ENCODE data around the gene COPS7A. TPM values are rescaled to one million over a fixed set of nuclear protein-coding genes. Genes with fewer than 3 reads are reported as not detected.

COPS7A gene
- total RNA-seq, 1 donor from 2014 or later: 36.2 TPM

- Mint-ChIP-seq H3K9me3 (no peaks in the 10 kb centered on the region), H3K36me3 (ENCODE audit: low read depth) (peaks cover 34% of the 10 kb centered on the region), H3K4me3 (peak overlapping the region; percentile 62), H3K27ac (peak overlapping the region; percentile 79), H3K27me3 (ENCODE audit: insufficient read depth) (peaks cover 2% of the 10 kb centered on the region), H3K4me1 (ENCODE audit: low read depth) (peaks cover 75% of the 10 kb centered on the region)
- no peak for DNase-seq (ENCODE audit: low spot score)
- intact Hi-C loops (cut with micrococcal nuclease): loop anchor here (5.0 kb wide), 4 partner anchors 57 to 187 kb away; partner anchors contain the start of genes CHD4, P3H3 and ZNF384
Measured at GRCh38 chr12:6770600-6770999, 46.8 kb downstream of the COPS7A start.

- Mint-ChIP-seq H3K9me3 (no peaks in the 10 kb centered on the region), H3K4me3 (peak overlapping the region; percentile 82), H3K36me3 (ENCODE audit: low read depth) (peaks cover 39% of the 10 kb centered on the region), H3K4me1 (ENCODE audit: low read depth) (peaks cover 77% of the 10 kb centered on the region), H3K27ac (peak overlapping the region; percentile 86), H3K27me3 (ENCODE audit: insufficient read depth) (no peaks in the 10 kb centered on the region)
- intact Hi-C loops (cut with micrococcal nuclease): loop anchor here (5.0 kb wide), 4 partner anchors 56 to 186 kb away; partner anchors contain the start of genes CHD4, P3H3 and ZNF384
- no peak for DNase-seq (ENCODE audit: low spot score)
Measured at GRCh38 chr12:6771091-6771495, 47.2 kb downstream of the COPS7A start.

- Mint-ChIP-seq H3K27ac (peak overlapping the region; percentile 86), H3K4me3 (peak overlapping the region; percentile 82), H3K36me3 (ENCODE audit: low read depth) (peaks cover 46% of the 10 kb centered on the region), H3K27me3 (ENCODE audit: insufficient read depth) (no peaks in the 10 kb centered on the region), H3K4me1 (ENCODE audit: low read depth) (peaks cover 84% of the 10 kb centered on the region), H3K9me3 (no peaks in the 10 kb centered on the region)
- no peak for DNase-seq (ENCODE audit: low spot score)
- intact Hi-C loops (cut with micrococcal nuclease): loop anchor here (1.0 to 5.0 kb wide), 7 partner anchors 7 to 186 kb away; partner anchors contain the start of genes CD4, CHD4, P3H3 and ZNF384
Measured at GRCh38 chr12:6771509-6772330, 47.9 kb downstream of the COPS7A start.

- intact Hi-C loops (cut with micrococcal nuclease): loop anchor here (1.0 to 5.0 kb wide), 7 partner anchors 8 to 185 kb away; partner anchors contain the start of genes CD4, CHD4, P3H3 and ZNF384
- H3K36me3 Mint-ChIP-seq (ENCODE audit: low read depth): peaks cover 47% of the 10 kb centered on the region
- H3K27ac Mint-ChIP-seq: peak within 1 kb of the TSS; percentile 86
- H3K4me1 Mint-ChIP-seq (ENCODE audit: low read depth): peaks cover 85% of the 10 kb centered on the region
- H3K4me3 Mint-ChIP-seq: peak within 1 kb of the TSS; percentile 82
- no peaks in the 10 kb centered on the region for H3K9me3 Mint-ChIP-seq
- DNase-seq (ENCODE audit: low spot score): no peak
- no peaks in the 10 kb centered on the region for H3K27me3 Mint-ChIP-seq (ENCODE audit: insufficient read depth)
Measured at GRCh38 chr12:6772331-6772695, 48.5 kb downstream of the COPS7A start, which contains the start of gene LAG3. TSS of gene LAG3 (plus strand) at chr12:6772520. CDS start at chr12:6772853, 333 bp downstream.

- no peak for DNase-seq (ENCODE audit: low spot score)
- H3K4me1 Mint-ChIP-seq (ENCODE audit: low read depth): peaks cover 85% of the 10 kb centered on the region
- intact Hi-C loops (cut with micrococcal nuclease): loop anchor here (1.0 to 5.0 kb wide), 7 partner anchors 7 to 184 kb away; partner anchors contain the start of genes CD4, CHD4, P3H3 and ZNF384
- H3K9me3 Mint-ChIP-seq: no peaks in the 10 kb centered on the region
- H3K27ac Mint-ChIP-seq: peak overlapping the region; percentile 86
- no peaks in the 10 kb centered on the region for H3K27me3 Mint-ChIP-seq (ENCODE audit: insufficient read depth)
- peak overlapping the region; percentile 82 for H3K4me3 Mint-ChIP-seq
- H3K36me3 Mint-ChIP-seq (ENCODE audit: low read depth): peaks cover 52% of the 10 kb centered on the region
Measured at GRCh38 chr12:6772726-6773589, 49.1 kb downstream of the COPS7A start.

GRCh38 chr12:6773590-6774351 is 49.9 kb downstream of the COPS7A start:
- Mint-ChIP-seq H3K9me3 (no peaks in the 10 kb centered on the region), H3K4me1 (ENCODE audit: low read depth) (peaks cover 85% of the 10 kb centered on the region), H3K27ac (peak overlapping the region; percentile 87), H3K27me3 (ENCODE audit: insufficient read depth) (no peaks in the 10 kb centered on the region), H3K4me3 (peak overlapping the region; percentile 91), H3K36me3 (ENCODE audit: low read depth) (peaks cover 58% of the 10 kb centered on the region)
- intact Hi-C loops (cut with micrococcal nuclease): loop anchor here (2.0 to 5.0 kb wide), 5 partner anchors 15 to 184 kb away; partner anchors contain the start of genes CD4, CHD4, P3H3 and ZNF384
- no peak for DNase-seq (ENCODE audit: low spot score)

GRCh38 chr12:6774499-6775062 is 50.7 kb downstream of the COPS7A start:
- peak overlapping the region; percentile 91 for H3K4me3 Mint-ChIP-seq
- no peak for DNase-seq (ENCODE audit: low spot score)
- H3K27ac Mint-ChIP-seq: peak overlapping the region; percentile 87
- H3K4me1 Mint-ChIP-seq (ENCODE audit: low read depth): peaks cover 85% of the 10 kb centered on the region
- H3K27me3 Mint-ChIP-seq (ENCODE audit: insufficient read depth): no peaks in the 10 kb centered on the region
- no peaks in the 10 kb centered on the region for H3K9me3 Mint-ChIP-seq
- peaks cover 53% of the 10 kb centered on the region for H3K36me3 Mint-ChIP-seq (ENCODE audit: low read depth)
- intact Hi-C loops (cut with micrococcal nuclease): loop anchor here (5.0 kb wide), 4 partner anchors 53 to 183 kb away; partner anchors contain the start of genes CHD4, P3H3 and ZNF384

GRCh38 chr12:6775185-6776174 is 51.6 kb downstream of the COPS7A start:
- H3K4me1 Mint-ChIP-seq (ENCODE audit: low read depth): peaks cover 88% of the 10 kb centered on the region
- peak overlapping the region; percentile 87 for H3K27ac Mint-ChIP-seq
- H3K9me3 Mint-ChIP-seq: no peaks in the 10 kb centered on the region
- no peaks in the 10 kb centered on the region for H3K27me3 Mint-ChIP-seq (ENCODE audit: insufficient read depth)
- intact Hi-C loops (cut with micrococcal nuclease): no loop called here
- H3K36me3 Mint-ChIP-seq (ENCODE audit: low read depth): peaks cover 50% of the 10 kb centered on the region
- H3K4me3 Mint-ChIP-seq: peak overlapping the region; percentile 91
- DNase-seq (ENCODE audit: low spot score): no peak

- DNase-seq (ENCODE audit: low spot score): no peak
- H3K9me3 Mint-ChIP-seq: no peaks in the 10 kb centered on the region
- H3K36me3 Mint-ChIP-seq (ENCODE audit: low read depth): peaks cover 43% of the 10 kb centered on the region
- intact Hi-C loops (cut with micrococcal nuclease): no loop called here
- no peak overlapping the region for H3K27ac Mint-ChIP-seq
- no peaks in the 10 kb centered on the region for H3K27me3 Mint-ChIP-seq (ENCODE audit: insufficient read depth)
- H3K4me1 Mint-ChIP-seq (ENCODE audit: low read depth): peaks cover 79% of the 10 kb centered on the region
- peak overlapping the region; percentile 15 for H3K4me3 Mint-ChIP-seq
Measured at GRCh38 chr12:6777386-6777785, 53.5 kb downstream of the COPS7A start.

GRCh38 chr12:6778217-6778573 is 54.3 kb downstream of the COPS7A start:
- no peak for DNase-seq (ENCODE audit: low spot score)
- peak overlapping the region; percentile 91 for H3K27ac Mint-ChIP-seq
- H3K27me3 Mint-ChIP-seq (ENCODE audit: insufficient read depth): no peaks in the 10 kb centered on the region
- intact Hi-C loops (cut with micrococcal nuclease): no loop called here
- peak overlapping the region; percentile 80 for H3K4me3 Mint-ChIP-seq
- peaks cover 42% of the 10 kb centered on the region for H3K36me3 Mint-ChIP-seq (ENCODE audit: low read depth)
- no peaks in the 10 kb centered on the region for H3K9me3 Mint-ChIP-seq
- peaks cover 82% of the 10 kb centered on the region for H3K4me1 Mint-ChIP-seq (ENCODE audit: low read depth)
